ENCODE results near the gene CAPN2. TPM values are rescaled to one million over a fixed set of nuclear protein-coding genes. Genes with fewer than 3 reads are reported as not detected.

CAPN2 gene
- total RNA-seq, 1 donor from 2014 or later = 85.4 TPM

Other genes starting within 250 kb of the CAPN2 start
- gene CAPN8, start 46.8 kb upstream of the CAPN2 start, total RNA-seq = not detected
- 18.7 TPM for gene TP53BP2, start 133.4 kb downstream of the CAPN2 start, total RNA-seq

Measured in Right ventricle myocardium inferior (tissue), 1 donor.